NB4 (cell line): ENCODE results near the gene THPO.

ENCODE experiments used
- MAX ChIP-seq: IDR thresholded peaks from 2 replicates; pipeline ENCODE4 v1.6.1; 2011; ENCODE audit warnings: low read depth, low read length
- TF ChIP-seq, protein P1 (sequence below): IDR thresholded peaks from one replicate; pipeline ENCODE4 v1.5.1; 2012; ENCODE audit warnings: low read depth, low read length

DNA sequence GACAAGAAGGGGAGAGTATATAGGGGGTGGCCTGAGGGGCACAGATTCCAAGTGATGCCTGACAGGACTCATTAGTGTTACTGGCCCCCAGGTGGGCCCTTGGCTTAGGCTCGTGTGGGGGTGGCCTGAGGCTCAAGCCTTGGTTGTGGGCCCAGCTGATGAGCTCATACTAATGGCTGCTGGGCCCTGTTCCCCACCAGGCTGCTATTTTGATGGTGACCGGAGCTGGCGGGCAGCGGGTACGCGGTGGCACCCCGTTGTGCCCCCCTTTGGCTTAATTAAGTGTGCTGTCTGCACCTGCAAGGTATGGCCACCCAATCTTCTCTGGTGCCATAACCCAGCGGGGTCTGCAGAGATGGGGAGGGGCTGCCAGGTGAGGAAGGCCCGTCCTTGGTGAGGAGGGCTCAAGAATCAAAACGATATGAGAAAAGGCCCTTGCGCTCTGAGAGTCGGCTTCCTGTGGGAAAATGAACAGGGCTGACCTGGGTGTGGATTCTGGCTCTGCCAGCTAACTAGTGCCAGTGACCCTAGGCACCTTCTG is 9.2 kb upstream of the THPO start:
- TF ChIP-seq, protein P1, sequence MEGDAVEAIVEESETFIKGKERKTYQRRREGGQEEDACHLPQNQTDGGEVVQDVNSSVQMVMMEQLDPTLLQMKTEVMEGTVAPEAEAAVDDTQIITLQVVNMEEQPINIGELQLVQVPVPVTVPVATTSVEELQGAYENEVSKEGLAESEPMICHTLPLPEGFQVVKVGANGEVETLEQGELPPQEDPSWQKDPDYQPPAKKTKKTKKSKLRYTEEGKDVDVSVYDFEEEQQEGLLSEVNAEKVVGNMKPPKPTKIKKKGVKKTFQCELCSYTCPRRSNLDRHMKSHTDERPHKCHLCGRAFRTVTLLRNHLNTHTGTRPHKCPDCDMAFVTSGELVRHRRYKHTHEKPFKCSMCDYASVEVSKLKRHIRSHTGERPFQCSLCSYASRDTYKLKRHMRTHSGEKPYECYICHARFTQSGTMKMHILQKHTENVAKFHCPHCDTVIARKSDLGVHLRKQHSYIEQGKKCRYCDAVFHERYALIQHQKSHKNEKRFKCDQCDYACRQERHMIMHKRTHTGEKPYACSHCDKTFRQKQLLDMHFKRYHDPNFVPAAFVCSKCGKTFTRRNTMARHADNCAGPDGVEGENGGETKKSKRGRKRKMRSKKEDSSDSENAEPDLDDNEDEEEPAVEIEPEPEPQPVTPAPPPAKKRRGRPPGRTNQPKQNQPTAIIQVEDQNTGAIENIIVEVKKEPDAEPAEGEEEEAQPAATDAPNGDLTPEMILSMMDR, result no peak
- no peak for TF ChIP-seq MAX
